CD4-positive, alpha-beta T cell treated with Interleukin-12 subunit alpha and Interleukin-12 subunit beta, for 1 hour (primary cell): ENCODE results near the gene SLC25A48.

ENCODE experiments used
- DNase-seq: peaks from one replicate; pipeline ENCODE4 v3.0.0-alpha.2; 2020

The SLC25A48 gene

DNA sequence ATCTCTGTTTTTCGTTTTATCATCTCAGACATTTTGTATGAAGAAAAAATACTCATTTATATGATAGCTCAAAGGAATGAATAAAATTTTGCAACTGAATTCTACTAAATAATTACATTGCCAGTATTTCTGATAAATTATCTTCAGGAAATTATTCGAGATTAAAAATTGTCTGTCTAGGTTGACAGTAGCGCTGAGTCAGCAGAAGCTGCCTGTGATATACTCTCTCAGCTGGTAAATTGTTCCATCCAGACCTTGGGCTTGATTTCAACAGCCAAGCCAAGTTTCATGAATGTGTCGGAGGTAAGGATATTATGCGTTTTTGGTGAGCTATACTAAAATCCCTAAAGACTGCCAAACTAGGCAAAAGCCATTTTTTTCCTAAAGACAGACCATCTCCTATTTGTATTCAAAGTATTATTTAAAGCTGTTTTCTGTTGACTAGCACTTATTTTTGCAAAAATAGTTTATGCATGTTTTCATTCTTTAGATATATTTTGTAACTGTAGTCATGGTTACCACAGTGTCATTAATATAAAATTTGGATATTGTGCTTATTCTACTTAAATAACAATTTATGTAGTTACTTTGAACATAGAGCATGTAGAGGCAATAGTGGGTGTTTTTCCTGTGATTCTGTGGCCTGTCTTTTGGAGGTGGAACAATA lies 102.9 kb downstream of the SLC25A48 start:
- DNase-seq, result no peak
